ENCODE results near the gene FAM168B. TPM values are rescaled to one million over a fixed set of nuclear protein-coding genes. Genes with fewer than 3 reads are reported as not detected.

The FAM168B gene
- total RNA-seq, 2 donors from 2014 or later, result 69.2 to 77.1 TPM

DNA sequence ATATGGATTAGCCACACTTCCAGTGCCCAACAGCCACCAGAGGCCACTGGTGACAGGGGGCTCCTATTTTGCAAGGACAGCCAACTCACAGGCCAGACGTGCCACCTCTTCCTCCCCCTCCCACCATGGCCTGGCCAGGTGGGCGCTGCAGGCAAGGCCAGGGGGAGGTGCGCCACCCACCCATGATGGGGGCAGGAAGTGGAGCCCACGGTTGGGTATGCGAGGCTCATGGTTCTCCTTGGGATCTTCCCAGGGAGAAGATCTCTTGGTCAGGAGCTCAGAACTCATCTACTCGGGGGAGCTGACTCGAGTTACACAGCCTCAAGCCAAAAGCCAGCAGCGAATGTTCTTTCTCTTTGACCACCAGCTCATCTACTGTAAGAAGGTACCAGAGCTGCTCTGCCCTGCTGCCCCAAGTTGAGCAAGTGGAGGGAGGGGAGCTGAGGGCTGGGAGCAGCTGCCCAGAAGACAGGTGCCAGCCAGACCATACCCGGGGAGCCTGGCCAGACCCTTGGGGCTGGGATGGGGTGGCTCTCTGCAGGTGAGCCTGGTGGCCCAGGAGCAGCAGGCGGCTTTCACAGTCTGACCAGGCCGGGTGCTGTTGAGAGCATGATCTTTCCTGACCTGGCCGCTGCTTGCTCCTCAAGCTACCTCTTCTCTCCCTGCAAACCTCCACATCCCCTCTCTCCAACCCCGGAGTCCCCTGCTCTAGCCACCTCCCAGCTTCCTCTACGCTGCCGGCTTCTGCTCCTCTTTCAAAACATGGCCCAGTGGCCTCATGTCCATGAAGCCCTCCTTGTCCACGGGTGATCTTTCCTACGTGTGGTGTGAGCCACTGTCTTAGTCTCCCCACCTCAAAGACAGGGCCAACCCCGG is 49.8 kb downstream of the FAM168B start:
- H3K27ac Mint-ChIP-seq, result peak overlapping the region; percentile 33
- no peaks in the 10 kb centered on the region for H3K9me3 Mint-ChIP-seq
- H3K4me1 Mint-ChIP-seq, result peaks cover 9% of the 10 kb centered on the region
- H3K27me3 Mint-ChIP-seq, result no peaks in the 10 kb centered on the region
- no peak for ATAC-seq (replicated peaks)
- no peak overlapping the region for H3K4me3 Mint-ChIP-seq
- H3K36me3 Mint-ChIP-seq (ENCODE audit: low read depth), result peaks cover 24% of the 10 kb centered on the region

DNA sequence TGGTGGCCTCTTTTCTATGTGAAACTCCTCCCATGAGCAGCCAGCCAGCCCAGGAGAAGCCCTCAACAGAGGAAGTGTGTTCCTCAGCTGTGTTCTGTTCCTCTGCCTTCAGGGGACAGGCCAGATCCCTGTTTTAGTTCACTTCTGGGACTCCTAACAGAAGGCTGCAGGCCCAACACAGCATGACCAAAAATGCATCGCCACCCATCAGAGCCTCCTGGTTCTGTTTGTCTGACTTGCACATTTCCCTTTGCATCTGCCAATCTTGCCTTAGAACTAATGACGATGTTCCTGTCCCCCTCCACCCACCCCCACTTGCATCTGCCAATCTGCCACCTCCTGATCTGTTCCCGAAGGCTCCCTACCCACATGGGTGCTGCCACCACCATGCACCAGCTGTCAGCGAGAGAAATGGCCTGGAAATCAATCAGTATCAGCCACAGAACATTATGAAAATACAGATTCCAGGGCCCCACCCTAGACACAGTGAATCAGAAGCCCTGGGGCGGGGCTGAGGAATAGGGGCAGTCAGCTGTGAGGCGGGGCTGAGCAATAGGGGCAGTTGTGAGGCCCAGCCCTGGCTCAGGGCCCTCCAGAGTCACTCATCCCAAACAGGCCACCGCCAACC is 51.0 kb downstream of the FAM168B start:
- H3K4me3 Mint-ChIP-seq, result no peak overlapping the region

DNA sequence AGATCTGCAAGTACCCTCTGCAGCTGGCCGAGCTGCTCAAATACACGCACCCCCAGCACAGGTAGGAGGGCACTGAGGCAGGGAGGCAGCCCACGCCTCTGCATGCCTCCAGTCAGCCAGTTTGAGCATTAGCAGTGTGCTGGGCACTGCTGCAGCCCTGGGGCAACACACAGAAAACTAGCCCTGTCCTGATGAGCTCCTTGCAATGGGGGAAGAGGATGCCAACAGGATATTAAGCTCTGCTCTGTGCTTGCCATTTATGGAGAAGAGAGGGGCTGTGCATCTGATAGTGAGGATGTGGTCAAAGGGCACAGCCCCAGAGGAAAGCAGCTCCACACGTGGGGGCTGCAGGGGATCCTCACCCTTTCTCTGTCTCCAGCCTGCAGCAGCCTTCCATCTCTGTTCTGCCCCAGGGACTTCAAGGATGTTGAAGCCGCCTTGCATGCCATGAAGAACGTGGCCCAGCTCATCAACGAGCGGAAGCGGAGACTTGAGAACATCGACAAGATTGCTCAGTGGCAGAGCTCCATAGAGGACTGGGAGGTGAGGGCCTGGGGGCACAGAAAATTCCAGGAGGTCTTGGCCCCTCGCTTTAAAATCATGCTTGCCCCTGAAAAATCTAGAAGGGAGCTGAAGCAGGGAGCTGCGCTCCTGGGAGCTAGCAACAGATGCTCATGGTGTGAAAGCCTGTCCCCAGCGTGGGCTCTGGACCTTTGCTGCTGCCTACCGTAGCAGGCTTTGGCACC is 51.7 kb downstream of the FAM168B start:
- Mint-ChIP-seq H3K27ac (no peak overlapping the region), H3K4me1 (peaks cover 9% of the 10 kb centered on the region), H3K36me3 (ENCODE audit: low read depth) (peaks cover 5% of the 10 kb centered on the region), H3K9me3 (no peaks in the 10 kb centered on the region), H3K4me3 (peak overlapping the region; percentile 53), H3K27me3 (no peaks in the 10 kb centered on the region)
- no peak for ATAC-seq (replicated peaks)

More for the DNA sequence above, 51.0 kb downstream of the FAM168B start:
- peaks cover 9% of the 10 kb centered on the region for H3K4me1 Mint-ChIP-seq
- H3K9me3 Mint-ChIP-seq, result no peaks in the 10 kb centered on the region
- ATAC-seq (replicated peaks), result no peak
- no peaks in the 10 kb centered on the region for H3K27me3 Mint-ChIP-seq
- no peak overlapping the region for H3K27ac Mint-ChIP-seq
- peaks cover 12% of the 10 kb centered on the region for H3K36me3 Mint-ChIP-seq (ENCODE audit: low read depth)

- Mint-ChIP-seq H3K27me3 (peaks cover 4% of the 10 kb centered on the region), H3K4me1 (peaks cover 9% of the 10 kb centered on the region), H3K4me3 (peak overlapping the region; percentile 53), H3K9me3 (no peaks in the 10 kb centered on the region), H3K27ac (no peak overlapping the region), H3K36me3 (ENCODE audit: low read depth) (no peaks in the 10 kb centered on the region)
- ATAC-seq (replicated peaks), result no peak
Observed at GRCh38 chr2:131040661-131041401, 52.4 kb downstream of the FAM168B start.

DNA sequence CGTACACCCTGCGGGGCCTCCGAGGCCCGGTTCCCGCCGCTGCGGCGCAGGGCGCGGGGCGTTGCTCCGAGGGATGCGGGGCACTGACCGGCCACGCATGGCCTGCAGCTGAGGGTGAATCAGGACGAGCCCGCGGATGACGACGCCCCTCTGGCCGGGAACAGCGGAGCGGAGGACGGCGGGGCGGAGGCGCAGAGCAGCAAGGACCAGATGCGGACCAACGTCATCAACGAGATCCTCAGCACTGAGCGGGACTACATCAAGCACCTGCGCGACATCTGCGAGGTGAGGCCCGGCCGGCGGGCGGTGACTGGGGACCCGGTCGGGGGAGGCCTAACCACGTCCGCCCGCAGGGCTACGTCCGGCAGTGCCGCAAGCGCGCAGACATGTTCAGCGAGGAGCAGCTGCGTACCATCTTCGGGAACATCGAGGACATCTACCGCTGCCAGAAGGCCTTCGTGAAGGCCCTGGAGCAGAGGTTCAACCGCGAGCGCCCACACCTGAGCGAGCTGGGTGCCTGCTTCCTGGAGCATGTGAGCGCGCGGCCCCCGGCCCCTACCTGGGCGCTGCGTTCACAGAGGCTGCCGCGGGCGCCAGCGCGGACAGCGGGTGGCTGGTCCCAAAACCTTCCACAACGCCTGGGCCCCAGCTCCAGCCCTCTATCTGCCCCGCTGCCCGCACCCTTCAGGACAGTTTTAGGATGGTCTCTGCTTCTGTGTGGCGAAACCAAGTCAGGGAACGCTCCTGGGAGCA is 53.2 kb downstream of the FAM168B start:
- H3K27ac Mint-ChIP-seq, result no peak overlapping the region

DNA sequence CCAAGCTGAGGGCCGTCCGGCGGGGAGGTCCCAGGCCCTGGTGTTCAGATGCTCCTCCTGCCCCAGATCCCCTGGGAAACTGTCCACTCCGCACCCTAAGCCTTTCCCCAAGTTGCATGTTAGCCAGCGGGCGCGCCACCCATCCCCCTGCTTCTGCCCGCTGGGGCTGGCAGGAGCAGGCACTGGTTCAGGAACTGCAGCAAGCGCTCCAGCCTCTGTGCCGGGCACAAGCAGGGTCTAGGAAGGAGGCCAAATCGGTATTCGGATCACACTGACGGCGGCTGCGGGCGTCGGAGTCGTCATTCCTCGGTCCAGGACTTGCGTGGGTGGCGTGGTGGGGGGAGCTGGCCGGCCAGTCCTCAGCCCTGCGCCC is 53.7 kb downstream of the FAM168B start:
- no peaks in the 10 kb centered on the region for H3K9me3 Mint-ChIP-seq
- no peak overlapping the region for H3K27ac Mint-ChIP-seq
- H3K27me3 Mint-ChIP-seq, result peaks cover 4% of the 10 kb centered on the region
- no peak for ATAC-seq (replicated peaks)
- no peaks in the 10 kb centered on the region for H3K36me3 Mint-ChIP-seq (ENCODE audit: low read depth)
- peaks cover 9% of the 10 kb centered on the region for H3K4me1 Mint-ChIP-seq
- H3K4me3 Mint-ChIP-seq, result no peak overlapping the region

More for the DNA sequence above, 53.2 kb downstream of the FAM168B start:
- Mint-ChIP-seq H3K36me3 (ENCODE audit: low read depth) (no peaks in the 10 kb centered on the region), H3K9me3 (no peaks in the 10 kb centered on the region), H3K27me3 (peaks cover 4% of the 10 kb centered on the region), H3K4me1 (peaks cover 9% of the 10 kb centered on the region), H3K4me3 (peak overlapping the region; percentile 53)
- ATAC-seq (replicated peaks), result peak; percentile 60

DNA sequence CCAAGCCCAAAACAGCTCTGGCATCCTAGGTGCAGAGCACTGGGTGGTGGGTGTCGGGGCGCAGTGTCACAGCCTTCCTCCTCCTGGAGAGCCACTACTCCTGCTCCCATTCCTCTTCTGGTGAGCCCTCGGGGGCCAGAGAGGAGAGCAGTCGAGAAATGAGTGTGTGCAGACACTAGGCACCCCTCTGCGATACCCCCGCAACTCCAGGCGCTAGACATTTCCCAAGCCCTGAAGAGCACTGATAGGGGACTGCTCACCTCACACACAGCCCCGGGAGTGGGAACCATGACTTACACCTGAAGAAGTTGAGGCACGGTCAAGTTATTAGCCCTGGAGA is 54.2 kb downstream of the FAM168B start:
- Mint-ChIP-seq H3K4me1 (peaks cover 9% of the 10 kb centered on the region), H3K36me3 (ENCODE audit: low read depth) (no peaks in the 10 kb centered on the region), H3K9me3 (no peaks in the 10 kb centered on the region), H3K27ac (no peak overlapping the region), H3K4me3 (no peak overlapping the region), H3K27me3 (peaks cover 4% of the 10 kb centered on the region)
- no peak for ATAC-seq (replicated peaks)

DNA sequence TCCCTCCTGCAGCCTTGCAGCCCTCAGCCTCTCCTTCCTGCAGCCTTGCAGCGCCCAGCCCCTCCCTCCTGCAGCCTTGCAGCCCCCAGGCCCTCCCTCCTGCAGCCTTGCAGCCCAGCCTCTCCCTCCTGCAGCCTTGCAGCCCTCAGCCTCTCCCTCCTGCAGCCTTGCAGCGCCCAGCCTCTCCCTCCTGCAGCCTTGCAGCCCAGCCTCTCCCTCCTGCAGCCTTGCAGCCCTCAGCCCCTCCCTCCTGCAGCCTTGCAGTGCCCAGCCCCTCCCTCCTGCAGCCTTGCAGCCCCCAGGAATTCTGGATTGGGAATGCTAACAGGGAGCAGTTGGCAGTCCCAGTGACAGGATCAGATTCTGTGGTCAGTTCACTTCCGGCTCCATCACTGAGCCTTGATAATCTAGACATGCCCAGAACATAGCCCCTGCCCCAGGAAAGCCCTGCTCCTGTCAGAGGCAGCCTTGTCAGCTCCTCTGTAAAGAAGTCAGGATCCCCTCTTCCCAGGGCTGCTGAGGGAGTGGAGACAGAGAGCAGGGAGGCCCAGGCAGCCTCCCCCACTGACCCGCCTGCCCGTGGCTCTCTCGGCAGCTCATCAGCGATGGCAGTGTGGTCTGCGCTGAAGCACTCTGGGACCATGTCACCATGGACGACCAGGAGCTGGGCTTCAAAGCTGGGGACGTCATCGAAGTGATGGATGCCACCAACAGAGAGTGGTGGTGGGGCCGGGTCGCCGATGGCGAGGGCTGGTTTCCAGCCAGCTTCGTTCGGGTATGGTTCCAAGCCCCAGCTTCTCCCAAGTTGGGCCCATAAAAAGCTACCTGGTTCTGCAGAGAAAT is 54.8 kb downstream of the FAM168B start:
- Mint-ChIP-seq H3K27ac (no peak overlapping the region), H3K4me3 (no peak overlapping the region), H3K36me3 (ENCODE audit: low read depth) (no peaks in the 10 kb centered on the region), H3K4me1 (peaks cover 9% of the 10 kb centered on the region), H3K27me3 (peaks cover 6% of the 10 kb centered on the region), H3K9me3 (no peaks in the 10 kb centered on the region)
- no peak for ATAC-seq (replicated peaks)

DNA sequence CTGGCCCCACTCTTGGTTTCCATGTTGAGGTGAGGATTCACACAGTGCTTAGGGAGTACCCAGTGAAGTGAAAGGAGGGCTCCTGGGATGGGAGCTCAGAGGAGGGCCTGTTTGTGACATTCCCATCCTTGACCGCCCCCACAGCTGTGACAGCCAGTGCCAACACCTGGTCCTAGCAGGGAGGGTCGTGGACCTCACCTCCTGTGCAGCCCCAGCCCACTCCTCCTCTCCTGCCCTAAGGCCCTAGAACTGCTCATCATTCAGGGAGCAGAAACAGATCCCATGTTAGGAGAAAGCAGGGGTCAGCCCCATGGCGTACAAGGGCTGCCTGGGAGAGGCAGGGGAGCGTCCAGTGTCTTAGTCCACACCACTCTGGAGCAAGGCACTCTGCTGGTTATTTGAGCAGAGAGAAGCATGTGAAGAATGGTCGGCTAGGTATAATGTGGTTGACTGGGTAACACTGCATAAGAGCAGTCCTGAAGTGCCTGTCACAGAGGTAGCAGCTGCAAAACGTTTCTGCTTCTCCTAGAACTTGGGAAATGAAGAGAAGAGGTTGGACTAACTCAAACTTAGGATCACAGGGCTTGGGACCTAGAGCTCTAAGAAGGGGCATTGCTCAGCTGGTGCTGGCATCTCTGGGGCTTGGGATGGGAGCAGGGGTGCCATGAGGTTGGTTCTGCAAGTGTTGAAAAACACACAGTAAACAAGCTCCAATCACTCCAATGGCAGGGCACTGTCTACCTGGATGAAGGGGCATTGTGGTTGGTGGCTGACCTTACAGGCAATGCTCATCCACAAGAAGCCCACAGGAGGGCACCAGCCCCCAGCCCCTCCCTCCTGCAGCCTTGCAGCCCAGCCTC is 55.6 kb downstream of the FAM168B start:
- Mint-ChIP-seq H3K9me3 (no peaks in the 10 kb centered on the region), H3K36me3 (ENCODE audit: low read depth) (no peaks in the 10 kb centered on the region), H3K4me1 (peaks cover 9% of the 10 kb centered on the region), H3K27me3 (peaks cover 8% of the 10 kb centered on the region), H3K27ac (no peak overlapping the region), H3K4me3 (no peak overlapping the region)
- ATAC-seq (replicated peaks), result no peak

DNA sequence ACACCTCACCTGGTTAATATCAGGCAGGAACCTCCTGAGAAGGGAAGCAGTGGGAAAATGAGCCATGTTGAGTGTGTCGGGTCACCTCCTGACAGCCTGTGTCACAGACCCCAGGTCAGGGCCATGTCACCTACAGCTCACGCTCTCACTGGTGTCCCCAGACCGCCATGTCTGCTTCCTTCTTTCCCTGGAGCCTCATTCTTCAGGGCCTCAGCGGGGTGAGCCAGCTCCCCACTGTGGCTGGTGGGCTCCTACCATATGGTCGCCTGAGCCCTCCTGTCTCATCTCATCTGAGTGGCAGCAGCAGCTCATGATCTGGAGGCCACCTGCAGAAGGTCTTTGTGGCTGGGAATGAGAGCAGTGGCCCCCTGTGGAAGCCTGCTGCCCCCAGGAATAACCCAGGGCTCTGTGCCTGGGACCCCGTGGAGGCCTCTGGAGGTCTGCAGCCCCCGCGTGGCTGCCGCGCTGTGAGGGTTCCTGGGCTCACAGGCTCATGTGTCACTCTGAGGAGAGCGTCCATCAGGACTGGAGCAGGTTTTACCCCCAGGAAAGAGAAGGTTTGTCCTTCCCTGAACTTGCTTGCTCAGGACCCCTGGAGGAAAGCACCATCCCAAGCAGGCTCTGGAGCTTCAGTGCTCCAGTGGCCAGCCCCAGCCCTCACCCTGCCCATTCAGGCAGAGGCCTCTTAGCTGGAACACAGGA is 56.4 kb downstream of the FAM168B start:
- H3K27me3 Mint-ChIP-seq, result peaks cover 8% of the 10 kb centered on the region
- H3K27ac Mint-ChIP-seq, result no peak overlapping the region
- H3K4me3 Mint-ChIP-seq, result no peak overlapping the region
- no peaks in the 10 kb centered on the region for H3K9me3 Mint-ChIP-seq
- H3K36me3 Mint-ChIP-seq (ENCODE audit: low read depth), result no peaks in the 10 kb centered on the region
- peaks cover 9% of the 10 kb centered on the region for H3K4me1 Mint-ChIP-seq
- no peak for ATAC-seq (replicated peaks)

- H3K27ac Mint-ChIP-seq, result no peak overlapping the region
- ATAC-seq (replicated peaks), result no peak
- no peaks in the 10 kb centered on the region for H3K36me3 Mint-ChIP-seq (ENCODE audit: low read depth)
- H3K27me3 Mint-ChIP-seq, result peaks cover 8% of the 10 kb centered on the region
- no peaks in the 10 kb centered on the region for H3K9me3 Mint-ChIP-seq
- no peak overlapping the region for H3K4me3 Mint-ChIP-seq
- peaks cover 4% of the 10 kb centered on the region for H3K4me1 Mint-ChIP-seq
Observed at GRCh38 chr2:131036269-131036668, 57.0 kb downstream of the FAM168B start.

- Mint-ChIP-seq H3K27ac (no peak overlapping the region), H3K36me3 (ENCODE audit: low read depth) (no peaks in the 10 kb centered on the region), H3K27me3 (peaks cover 8% of the 10 kb centered on the region), H3K4me1 (no peaks in the 10 kb centered on the region), H3K9me3 (no peaks in the 10 kb centered on the region), H3K4me3 (no peak overlapping the region)
- ATAC-seq (replicated peaks), result no peak
Observed at GRCh38 chr2:131035826-131036231, 57.4 kb downstream of the FAM168B start.

Measured in activated T-helper 17 cell treated with anti-CD3 and anti-CD28 coated beads, Interleukin-2, amount 50 U/mL, for 72 hours (primary cell).